ENCODE results near the gene RYR2. TPM values are rescaled to one million over a fixed set of nuclear protein-coding genes. Genes with fewer than 3 reads are reported as not detected.

Gene RYR2
- total RNA-seq, 1 donor from 2014 or later, result 4.8 TPM

GRCh38 chr1:237736372-237737029 lies 694.5 kb downstream of the RYR2 start:
- no peaks in the 10 kb centered on the region for H3K27me3 ChIP-seq (ENCODE audit: low read depth)
- no peak for TF ChIP-seq CTCF (IDR thresholded peaks at IDR 0.05)
- ATAC-seq (peak in 1 of 2 donors; percentile 9), DNase-seq (no peak)
- H3K9me3 ChIP-seq, result no peaks in the 10 kb centered on the region
- H3K36me3 ChIP-seq, result no peaks in the 10 kb centered on the region
- H3K4me3 ChIP-seq, result no peak overlapping the region
- H3K27ac ChIP-seq, result no peak overlapping the region
- H3K4me1 ChIP-seq, result no peaks in the 10 kb centered on the region
- intact Hi-C loops (cut with DNase I), result no loop called here

GRCh38 chr1:237737448-237737847 lies 695.5 kb downstream of the RYR2 start:
- TF ChIP-seq CTCF (IDR thresholded peaks at IDR 0.05), result no peak
- no peaks in the 10 kb centered on the region for H3K4me1 ChIP-seq
- no peaks in the 10 kb centered on the region for H3K36me3 ChIP-seq
- intact Hi-C loops (cut with DNase I), result no loop called here
- ATAC-seq (no peak), DNase-seq (no peak)
- no peak overlapping the region for H3K27ac ChIP-seq
- no peaks in the 10 kb centered on the region for H3K9me3 ChIP-seq
- no peak overlapping the region for H3K4me3 ChIP-seq
- no peaks in the 10 kb centered on the region for H3K27me3 ChIP-seq (ENCODE audit: low read depth)

GRCh38 chr1:237737938-237738610 lies 696.1 kb downstream of the RYR2 start:
- Histone ChIP-seq H3K36me3 (no peaks in the 10 kb centered on the region), H3K4me3 (no peak overlapping the region), H3K9me3 (no peaks in the 10 kb centered on the region), H3K27me3 (ENCODE audit: low read depth) (no peaks in the 10 kb centered on the region), H3K27ac (no peak overlapping the region), H3K4me1 (no peaks in the 10 kb centered on the region)
- ATAC-seq (no peak), DNase-seq (no peak)
- no peak for TF ChIP-seq CTCF (IDR thresholded peaks at IDR 0.05)
- intact Hi-C loops (cut with DNase I), result no loop called here

GRCh38 chr1:237740846-237741245 lies 698.9 kb downstream of the RYR2 start:
- no peak for TF ChIP-seq CTCF (IDR thresholded peaks at IDR 0.05)
- Histone ChIP-seq H3K27me3 (ENCODE audit: low read depth) (no peaks in the 10 kb centered on the region), H3K4me3 (no peak overlapping the region), H3K36me3 (no peaks in the 10 kb centered on the region), H3K27ac (no peak overlapping the region), H3K9me3 (no peaks in the 10 kb centered on the region), H3K4me1 (no peaks in the 10 kb centered on the region)
- intact Hi-C loops (cut with DNase I), result no loop called here
- ATAC-seq (no peak), DNase-seq (no peak)

GRCh38 chr1:237745545-237745944 lies 703.6 kb downstream of the RYR2 start:
- intact Hi-C loops (cut with DNase I), result no loop called here
- Histone ChIP-seq H3K36me3 (no peaks in the 10 kb centered on the region), H3K27ac (no peak overlapping the region), H3K4me1 (no peaks in the 10 kb centered on the region), H3K9me3 (no peaks in the 10 kb centered on the region), H3K4me3 (no peak overlapping the region), H3K27me3 (ENCODE audit: low read depth) (no peaks in the 10 kb centered on the region)
- ATAC-seq (no peak), DNase-seq (no peak)
- no peak for TF ChIP-seq CTCF (IDR thresholded peaks at IDR 0.05)

All from lower lobe of right lung (tissue), 2 donors.